Measurements from ENCODE around the gene GZF1.

The GZF1 gene

DNA sequence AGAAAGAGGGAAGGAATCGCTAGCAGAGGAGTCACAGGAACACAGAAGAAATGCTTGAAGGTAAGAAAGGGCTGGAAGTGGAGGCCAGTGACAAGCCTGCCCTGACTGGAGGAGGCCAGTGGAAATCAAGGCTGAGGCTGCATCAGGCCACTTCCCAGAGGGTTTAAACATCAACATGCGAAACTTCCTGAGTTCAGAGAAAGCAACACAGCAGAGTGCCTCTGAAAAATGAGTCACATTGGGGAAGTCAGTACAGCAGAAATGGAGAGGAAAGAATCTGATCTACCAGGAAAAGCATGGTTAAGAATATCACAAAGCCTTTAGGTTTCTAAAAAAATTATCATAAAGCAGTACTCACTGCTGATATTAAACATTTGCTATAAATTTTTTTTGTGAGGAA, 36.0 kb downstream of the GZF1 start:
- H3K9ac ChIP-seq = peak overlapping the region in 7 of 11 experiments; percentile 27 to 60 (median 50); a peak in 8 of 22 replicates
- no peaks in the 10 kb centered on the region for H3K27me3 ChIP-seq
- H3K4me2 ChIP-seq = peak overlapping the region; percentile 3 to 80 (median 67)
- H3K36me3 ChIP-seq = peaks cover 39 to 67% (median 60%) of the 10 kb centered on the region in 11 experiments
- H3K4me1 ChIP-seq = peaks cover 24 to 40% (median 35%) of the 10 kb centered on the region in 10 experiments
- H3K9me3 ChIP-seq (replicated peaks in 1 of 11) = no peaks in the 10 kb centered on the region
- H3K27ac ChIP-seq = peak overlapping the region in 10 of 11 experiments; percentile 6 to 69 (median 57); a peak in 15 of 22 replicates
- no peak overlapping the region for H3K4me3 ChIP-seq
- peaks cover 0 to 50% (median 4%) of the 10 kb centered on the region in 11 experiments; a peak in 6 of 22 replicates for H4K20me1 ChIP-seq
- no peak for TF ChIP-seq Cebpa-rat (IDR thresholded peaks at IDR 0.05)

DNA sequence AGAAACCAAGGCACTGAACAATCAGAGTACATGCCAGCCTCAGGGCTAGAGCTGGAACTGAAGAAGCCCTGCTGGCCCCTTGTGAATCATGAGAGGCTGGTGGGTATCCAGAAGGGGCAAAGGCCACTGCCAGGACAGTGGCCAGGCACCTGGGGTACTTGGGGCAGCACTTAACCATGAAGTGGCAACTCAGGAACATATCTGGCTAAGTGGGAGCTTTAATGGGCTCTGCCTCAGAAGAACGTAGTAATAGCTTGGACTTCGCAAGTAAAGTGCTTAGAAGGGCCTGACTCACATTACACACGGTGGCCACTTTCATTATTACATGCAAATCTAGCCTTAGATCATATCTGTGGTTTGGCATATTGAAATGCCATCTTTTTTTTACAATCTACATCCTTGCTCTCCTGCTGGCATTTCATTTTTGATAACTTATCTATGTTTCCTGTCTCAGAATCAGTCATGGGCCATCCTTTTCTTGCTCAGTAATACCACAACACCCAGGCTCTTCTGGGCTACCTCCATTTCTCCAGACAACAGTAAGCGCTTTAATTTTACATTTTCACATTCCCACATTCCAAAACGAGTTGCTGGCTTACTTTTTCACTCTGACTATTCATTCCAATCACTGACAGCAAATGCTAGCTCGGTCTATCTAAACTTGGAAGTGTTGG, 37.7 kb downstream of the GZF1 start:
- no peaks in the 10 kb centered on the region for H3K27me3 ChIP-seq
- H3K4me1 ChIP-seq = peaks cover 24 to 40% (median 35%) of the 10 kb centered on the region in 10 experiments
- H4K20me1 ChIP-seq = peaks cover 5 to 57% (median 12%) of the 10 kb centered on the region in 11 experiments; a peak in 15 of 22 replicates
- peak overlapping the region in 6 of 11 experiments; percentile 3 to 75 (median 55); a peak in 10 of 22 replicates for H3K4me2 ChIP-seq
- no peak overlapping the region for H3K9ac ChIP-seq
- peak overlapping the region in 1 of 11 experiments; percentile 27; a peak in 3 of 22 replicates for H3K27ac ChIP-seq
- no peaks in the 10 kb centered on the region for H3K9me3 ChIP-seq (replicated peaks in 1 of 11)
- no peak overlapping the region for H3K4me3 ChIP-seq
- peaks cover 21 to 52% (median 45%) of the 10 kb centered on the region in 11 experiments for H3K36me3 ChIP-seq
- no peak for TF ChIP-seq Cebpa-rat (IDR thresholded peaks at IDR 0.05)

DNA sequence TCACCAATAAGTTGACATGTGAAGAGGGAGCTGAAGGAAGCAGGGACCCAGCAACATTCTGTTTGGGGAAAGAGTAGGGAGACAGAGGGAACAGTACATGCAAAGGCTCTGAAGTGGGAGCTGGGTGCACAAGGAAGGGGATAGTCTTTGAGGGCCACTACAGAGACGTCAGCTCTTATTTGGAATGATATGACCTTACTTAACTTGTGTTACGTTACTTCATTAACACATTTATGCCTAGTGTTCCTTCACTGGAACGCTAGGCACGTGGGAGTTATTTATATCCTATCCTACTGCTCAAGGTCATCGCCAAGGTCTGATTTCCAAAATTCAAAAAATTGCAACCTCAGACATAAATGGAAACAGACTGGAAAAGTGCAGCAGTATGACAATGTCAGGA, 39.1 kb downstream of the GZF1 start:
- H3K27me3 ChIP-seq = no peaks in the 10 kb centered on the region
- peaks cover 24 to 40% (median 35%) of the 10 kb centered on the region in 10 experiments for H3K4me1 ChIP-seq
- H3K4me3 ChIP-seq = no peak overlapping the region
- H3K4me2 ChIP-seq = no peak overlapping the region
- peaks cover 15 to 46% (median 36%) of the 10 kb centered on the region in 11 experiments for H3K36me3 ChIP-seq
- H3K27ac ChIP-seq = no peak overlapping the region
- H4K20me1 ChIP-seq = peaks cover 12 to 61% (median 24%) of the 10 kb centered on the region in 11 experiments; a peak in 16 of 22 replicates
- TF ChIP-seq Cebpa-rat (IDR thresholded peaks at IDR 0.05) = no peak
- H3K9me3 ChIP-seq (replicated peaks in 1 of 11) = no peaks in the 10 kb centered on the region
- no peak overlapping the region for H3K9ac ChIP-seq

DNA sequence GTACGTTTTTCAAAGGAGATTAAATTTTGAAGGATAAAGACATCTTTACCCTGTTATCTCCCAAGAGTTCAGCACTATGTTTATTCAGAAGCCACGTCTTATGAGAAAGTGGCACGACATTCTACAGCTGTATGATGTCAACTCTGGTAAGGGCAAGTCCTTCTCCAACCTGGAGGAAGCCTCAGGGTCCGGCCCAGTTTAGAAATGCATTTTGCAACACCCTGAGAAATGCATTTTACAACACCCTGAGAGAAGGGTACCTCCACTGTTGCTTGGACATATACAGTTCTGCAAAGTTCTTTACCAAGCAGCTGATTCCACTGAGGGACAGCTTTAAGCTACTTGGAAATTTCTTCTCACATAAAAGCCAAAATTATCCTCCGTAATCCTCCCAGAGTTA, 41.8 kb downstream of the GZF1 start:
- peaks cover 12 to 46% (median 31%) of the 10 kb centered on the region in 11 experiments for H3K36me3 ChIP-seq
- no peak overlapping the region for H3K4me2 ChIP-seq
- H4K20me1 ChIP-seq = peaks cover 17 to 79% (median 44%) of the 10 kb centered on the region in 11 experiments; a peak in 17 of 22 replicates
- no peaks in the 10 kb centered on the region for H3K27me3 ChIP-seq
- H3K9me3 ChIP-seq (replicated peaks in 1 of 11) = no peaks in the 10 kb centered on the region
- TF ChIP-seq Cebpa-rat (IDR thresholded peaks at IDR 0.05) = no peak
- no peak overlapping the region for H3K9ac ChIP-seq
- peaks cover 20 to 36% (median 26%) of the 10 kb centered on the region in 10 experiments for H3K4me1 ChIP-seq
- no peak overlapping the region for H3K4me3 ChIP-seq
- no peak overlapping the region for H3K27ac ChIP-seq

DNA sequence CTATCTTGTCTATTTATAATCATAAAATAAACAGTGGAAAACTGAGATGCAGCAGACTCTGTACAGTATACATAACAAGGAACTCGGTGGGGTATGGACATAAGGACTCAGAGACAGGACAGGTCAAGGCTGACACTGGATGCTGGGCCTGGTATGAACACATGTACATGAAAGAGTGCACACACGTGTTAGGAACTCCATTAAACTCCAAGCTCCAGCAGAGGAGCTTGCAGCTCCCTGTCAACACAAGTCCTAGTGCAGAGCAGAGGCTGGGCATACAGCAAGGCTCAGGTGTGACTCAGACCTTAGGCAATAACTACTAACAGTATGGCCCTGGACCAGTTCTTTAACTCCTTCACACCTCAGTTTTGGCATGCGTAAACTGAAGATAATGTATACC, 42.2 kb downstream of the GZF1 start:
- H3K36me3 ChIP-seq = peaks cover 12 to 43% (median 31%) of the 10 kb centered on the region in 11 experiments
- H3K27ac ChIP-seq = no peak overlapping the region
- H3K4me1 ChIP-seq = peaks cover 16 to 34% (median 21%) of the 10 kb centered on the region in 10 experiments
- no peaks in the 10 kb centered on the region for H3K27me3 ChIP-seq
- no peaks in the 10 kb centered on the region for H3K9me3 ChIP-seq (replicated peaks in 1 of 11)
- H4K20me1 ChIP-seq = peaks cover 17 to 79% (median 47%) of the 10 kb centered on the region in 11 experiments; a peak in 17 of 22 replicates
- no peak overlapping the region for H3K9ac ChIP-seq
- H3K4me2 ChIP-seq = no peak overlapping the region
- no peak for TF ChIP-seq Cebpa-rat (IDR thresholded peaks at IDR 0.05)
- H3K4me3 ChIP-seq = no peak overlapping the region

DNA sequence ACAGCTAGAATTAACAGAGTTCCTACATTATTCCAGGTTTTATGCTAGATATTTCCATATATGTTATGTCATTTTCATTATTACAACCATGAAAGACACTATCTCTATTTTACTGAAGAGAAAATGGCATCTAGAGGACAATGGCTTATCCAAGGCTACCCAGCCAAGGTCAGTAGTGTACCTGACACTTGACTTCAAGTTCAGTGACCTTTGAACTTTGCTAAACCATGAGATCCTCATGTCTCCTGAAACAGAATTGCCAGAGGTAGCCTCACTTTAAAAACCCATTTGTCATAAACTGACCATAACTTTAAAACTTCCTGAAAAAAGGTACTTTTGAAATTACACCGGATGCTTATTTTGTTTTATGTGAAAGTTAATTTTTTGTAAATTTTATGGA, 44.9 kb downstream of the GZF1 start:
- Histone ChIP-seq H4K20me1 (peaks cover 27 to 96% (median 66%) of the 10 kb centered on the region in 11 experiments; a peak in 17 of 22 replicates), H3K27me3 (no peaks in the 10 kb centered on the region), H3K4me3 (no peak overlapping the region), H3K36me3 (peaks cover 0 to 18% (median 13%) of the 10 kb centered on the region in 11 experiments; a peak in 17 of 22 replicates), H3K4me2 (no peak overlapping the region; a peak in 1 of 22 replicates), H3K27ac (no peak overlapping the region), H3K4me1 (peaks cover 8 to 23% (median 11%) of the 10 kb centered on the region in 10 experiments; a peak in 17 of 20 replicates), H3K9me3 (replicated peaks in 1 of 11) (no peaks in the 10 kb centered on the region), H3K9ac (no peak overlapping the region)
- no peak for TF ChIP-seq Cebpa-rat (IDR thresholded peaks at IDR 0.05)

DNA sequence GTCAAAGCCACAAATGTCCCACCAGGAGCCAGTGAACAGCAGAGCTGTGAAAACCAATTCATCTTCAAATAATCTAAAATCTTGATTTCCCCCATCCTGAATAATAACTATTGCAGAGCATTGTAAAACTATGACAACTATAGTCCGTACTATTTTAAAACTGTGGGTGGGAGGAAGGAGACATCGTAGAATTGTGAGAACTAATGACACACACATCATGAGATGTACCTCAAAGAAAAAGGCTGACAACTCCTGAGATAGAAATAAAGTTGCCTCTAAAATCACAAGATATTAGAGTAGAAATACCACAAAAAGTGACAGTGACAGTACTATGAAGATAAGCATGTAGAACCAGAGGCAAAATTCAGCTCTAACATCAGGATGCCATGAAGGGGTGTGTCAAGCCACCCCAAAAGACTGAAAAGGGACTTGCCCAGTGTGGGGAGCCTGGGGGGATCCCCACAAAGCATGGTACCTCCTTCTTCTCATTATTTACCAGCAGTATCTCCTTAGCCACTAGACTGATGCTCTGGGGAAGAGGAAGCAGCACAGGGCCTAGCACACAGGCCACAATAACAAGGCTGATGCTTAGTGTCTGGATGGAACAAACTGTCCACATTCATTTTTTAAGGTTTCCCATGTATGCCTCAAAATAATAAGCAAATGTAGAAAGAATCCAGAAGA, 45.9 kb downstream of the GZF1 start:
- H3K4me3 ChIP-seq = no peak overlapping the region
- peaks cover 8 to 23% (median 11%) of the 10 kb centered on the region in 10 experiments; a peak in 17 of 20 replicates for H3K4me1 ChIP-seq
- peak overlapping the region in 1 of 11 experiments; percentile 21; a peak in 1 of 22 replicates for H3K27ac ChIP-seq
- TF ChIP-seq Cebpa-rat (IDR thresholded peaks at IDR 0.05) = no peak
- no peak overlapping the region for H3K9ac ChIP-seq
- H3K27me3 ChIP-seq = no peaks in the 10 kb centered on the region
- H3K36me3 ChIP-seq = peaks cover 0 to 8% (median 4%) of the 10 kb centered on the region in 11 experiments; a peak in 4 of 22 replicates
- H4K20me1 ChIP-seq = peaks cover 30 to 96% (median 77%) of the 10 kb centered on the region in 11 experiments; a peak in 17 of 22 replicates
- peak overlapping the region in 7 of 11 experiments; percentile 3 to 64 (median 23); a peak in 11 of 22 replicates for H3K4me2 ChIP-seq
- no peaks in the 10 kb centered on the region for H3K9me3 ChIP-seq (replicated peaks in 1 of 11)

DNA sequence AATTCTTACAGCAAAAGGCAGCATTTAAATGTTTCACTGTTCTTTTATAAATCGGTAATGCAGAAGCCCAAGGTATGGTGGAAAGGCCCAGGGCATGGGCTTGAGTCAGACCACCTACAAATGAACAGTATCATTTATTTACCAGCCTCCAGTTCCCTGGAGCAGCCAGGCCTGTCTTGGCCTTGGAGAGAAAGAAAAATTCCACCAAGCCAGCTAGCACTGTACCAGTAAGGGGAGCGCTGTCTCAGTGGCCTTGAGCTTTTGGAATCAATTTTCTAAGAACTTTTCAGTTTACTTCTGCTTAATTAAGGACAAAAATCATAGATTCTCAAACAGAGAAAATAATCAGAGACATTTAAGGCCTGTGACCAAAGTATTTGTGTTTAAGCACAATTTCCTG, 47.0 kb downstream of the GZF1 start:
- Histone ChIP-seq H3K27me3 (no peaks in the 10 kb centered on the region), H4K20me1 (peaks cover 30 to 98% (median 77%) of the 10 kb centered on the region in 11 experiments; a peak in 18 of 22 replicates), H3K9ac (no peak overlapping the region)

More for the DNA sequence above, 47.0 kb downstream of the GZF1 start:
- H3K4me3 ChIP-seq = no peak overlapping the region
- H3K9me3 ChIP-seq (replicated peaks in 1 of 11) = no peaks in the 10 kb centered on the region
- H3K27ac ChIP-seq = no peak overlapping the region
- H3K4me1 ChIP-seq = peaks cover 8 to 23% (median 11%) of the 10 kb centered on the region in 10 experiments; a peak in 17 of 20 replicates
- no peak for TF ChIP-seq Cebpa-rat (IDR thresholded peaks at IDR 0.05)
- H3K36me3 ChIP-seq = peaks cover 0 to 7% (median 3%) of the 10 kb centered on the region in 11 experiments; a peak in 1 of 22 replicates
- no peak overlapping the region for H3K4me2 ChIP-seq
